Hepatocyte (in vitro differentiated cells): ENCODE data around the gene RPTOR. TPM values are rescaled to one million over a fixed set of nuclear protein-coding genes. Genes with fewer than 3 reads are reported as not detected.
A peak's percentile ranks its signal among the peaks of the same experiment; 100 is the strongest.

Experiments
- DNase-seq: peaks from one replicate; pipeline ENCODE4 v3.0.0-alpha.2; 2016; ENCODE audit warnings: low spot score
- H2AFZ ChIP-seq: fragments of 200-600 bp; sonication (generic); 2 replicates; pipeline ENCODE4 v1.6.0; 2016; ENCODE audit warnings: antibody characterized with exemption, mild to moderate bottlenecking
- H3K27ac ChIP-seq: fragments of 200-600 bp; sonication (generic); 2 replicates; pipeline ENCODE4 v1.5.1; 2016; ENCODE audit warnings: mild to moderate bottlenecking
- H3K27me3 ChIP-seq: fragments of 200-600 bp; sonication (generic); 2 replicates; pipeline ENCODE4 v1.6.1; 2016
- H3K36me3 ChIP-seq: fragments of 200-600 bp; sonication (generic); replicated peaks from 2 replicates; pipeline ENCODE4 v1.5.1; 2016; ENCODE audit warnings: low read depth; ENCODE audit not compliant: insufficient read depth
- H3K4me1 ChIP-seq: fragments of 200-600 bp; sonication (generic); 2 replicates; pipeline ENCODE4 v1.5.1; 2016; ENCODE audit warnings: mild to moderate bottlenecking, moderate library complexity; ENCODE audit not compliant: insufficient read depth
- H3K4me2 ChIP-seq: fragments of 200-600 bp; sonication (generic); 2 replicates; pipeline ENCODE4 v1.6.0; 2016
- H3K4me3 ChIP-seq: fragments of 200-600 bp; sonication (generic); 2 replicates; pipeline ENCODE4 v1.5.1; 2016; ENCODE audit warnings: mild to moderate bottlenecking
- H3K79me2 ChIP-seq: fragments of 200-600 bp; sonication (generic); 2 replicates; pipeline ENCODE4 v1.6.0; 2017; ENCODE audit warnings: mild to moderate bottlenecking
- H3K9me2 ChIP-seq: fragments of 200-600 bp; sonication (generic); replicated peaks from 2 replicates; pipeline ENCODE4 v1.6.0; 2017; ENCODE audit warnings: mild to moderate bottlenecking; ENCODE audit not compliant: insufficient read depth
- H3K9me3 ChIP-seq: fragments of 200-600 bp; sonication (generic); 2 replicates; pipeline ENCODE4 v1.5.1; 2016; ENCODE audit warnings: low read depth, mild to moderate bottlenecking
- H4K20me1 ChIP-seq: fragments of 200-600 bp; sonication (generic); 2 replicates; pipeline ENCODE4 v1.6.0; 2016; ENCODE audit warnings: mild to moderate bottlenecking; ENCODE audit not compliant: insufficient read depth, poor library complexity, severe bottlenecking
- CTCF ChIP-seq: fragments of 200-600 bp; sonication (generic); IDR thresholded peaks from 2 replicates; pipeline ENCODE4 v1.5.1; 2016; ENCODE audit warnings: antibody characterized with exemption, mild to moderate bottlenecking; ENCODE audit not compliant: poor library complexity
- EZH2 ChIP-seq: fragments of 200-600 bp; sonication (generic); IDR thresholded peaks from 2 replicates; pipeline ENCODE4 v1.6.1; 2016; ENCODE audit warnings: antibody characterized with exemption, mild to moderate bottlenecking, borderline replicate concordance
- EZH2phosphoT487 ChIP-seq: fragments of 200-600 bp; sonication (generic); IDR thresholded peaks from one replicate; pipeline ENCODE4 v1.6.1; 2018; ENCODE audit warnings: antibody characterized with exemption, mild to moderate bottlenecking, low read depth, moderate library complexity; ENCODE audit not compliant: unreplicated experiment, severe bottlenecking
- WGBS: methylation state at CpG from one replicate; pipeline ENCODE4 v1.1.6; 2016; ENCODE audit warnings: low lambda C conversion rate; ENCODE audit errors: missing lambda C conversion rate; 5-methylcytosine and 5-hydroxymethylcytosine counted together
- polyA plus RNA-seq: library from polyadenylated mRNA; unstranded; fragments of >200 nt; fragmentation: Nextera tagmentation; extraction: Ambion mirVana; gene quantifications from 2 replicates; pipeline ENCODE4 v1.2.1, GENCODE V29; 2016
- total RNA-seq: library from RNA; depleted of rRNA; stranded (reverse); fragments of >200 nt; gene quantifications from 2 replicates; pipeline ENCODE4 v1.2.3, GENCODE V29; 2014

Gene RPTOR
- total and polyA plus RNA-seq, 2 experiments from 2014 or later: 14.1 to 20.6 TPM

GRCh38 chr17:80781807-80782277 is 237.2 kb downstream of the RPTOR start:
- Histone ChIP-seq H3K79me2 (no peaks in the 10 kb centered on the region), H3K4me3 (no peak overlapping the region), H3K27ac (peak overlapping the region; percentile 80), H3K36me3 (no peaks in the 10 kb centered on the region), H3K9me2 (no peaks in the 10 kb centered on the region), H4K20me1 (no peaks in the 10 kb centered on the region), H2AFZ (no peak overlapping the region), H3K4me1 (peaks cover 19% of the 10 kb centered on the region), H3K27me3 (no peaks in the 10 kb centered on the region), H3K4me2 (no peak overlapping the region), H3K9me3 (no peaks in the 10 kb centered on the region)
- DNase-seq: no peak
- no peak for TF ChIP-seq EZH2
- no peak for TF ChIP-seq CTCF
- TF ChIP-seq EZH2phosphoT487: no peak
- WGBS: 81% methylated on average over 14 of the region's 14 CpGs

- TF ChIP-seq CTCF (no peak), EZH2 (no peak), EZH2phosphoT487 (no peak)
- Histone ChIP-seq H3K27me3 (no peaks in the 10 kb centered on the region), H3K36me3 (no peaks in the 10 kb centered on the region), H3K4me1 (peaks cover 19% of the 10 kb centered on the region), H3K4me2 (no peak overlapping the region), H3K9me3 (no peaks in the 10 kb centered on the region), H2AFZ (no peak overlapping the region), H3K27ac (peak overlapping the region; percentile 38), H3K9me2 (no peaks in the 10 kb centered on the region), H4K20me1 (no peaks in the 10 kb centered on the region), H3K79me2 (peaks cover 4% of the 10 kb centered on the region), H3K4me3 (no peak overlapping the region)
- 52% methylated on average over 16 of the region's 16 CpGs for WGBS
- no peak for DNase-seq
Measured at GRCh38 chr17:80782536-80783427, 238.1 kb downstream of the RPTOR start.

GRCh38 chr17:80783486-80783885 is 238.8 kb downstream of the RPTOR start:
- peaks cover 5% of the 10 kb centered on the region for H3K79me2 ChIP-seq
- H3K4me2 ChIP-seq: no peak overlapping the region
- WGBS: 88% methylated on average over 8 of the region's 8 CpGs
- H3K9me3 ChIP-seq: no peaks in the 10 kb centered on the region
- DNase-seq: no peak
- no peaks in the 10 kb centered on the region for H3K27me3 ChIP-seq
- no peak overlapping the region for H2AFZ ChIP-seq
- no peak overlapping the region for H3K4me3 ChIP-seq
- no peaks in the 10 kb centered on the region for H3K36me3 ChIP-seq
- peak overlapping the region; percentile 38 for H3K27ac ChIP-seq
- TF ChIP-seq CTCF (no peak), EZH2 (no peak), EZH2phosphoT487 (no peak)
- no peaks in the 10 kb centered on the region for H3K9me2 ChIP-seq
- peaks cover 19% of the 10 kb centered on the region for H3K4me1 ChIP-seq
- no peaks in the 10 kb centered on the region for H4K20me1 ChIP-seq
